Neural crest cell (in vitro differentiated cells): ENCODE data around the gene DDC. TPM values are rescaled to one million over a fixed set of nuclear protein-coding genes. Genes with fewer than 3 reads are reported as not detected.

ENCODE experiments used
- DNase-seq: peaks from one replicate; pipeline ENCODE4 v3.0.0; 2021; ENCODE audit warnings: low read depth, mixed read lengths, low spot score
- H3K27ac Mint-ChIP-seq: one replicate; pipeline ENCODE4 v1.8.0; 2021; ENCODE audit warnings: mild to moderate bottlenecking, mixed read lengths; ENCODE audit not compliant: unreplicated experiment
- H3K27me3 Mint-ChIP-seq: 2 replicates; pipeline ENCODE4 v1.8.0; 2021; ENCODE audit warnings: low read depth, mild to moderate bottlenecking, mixed read lengths
- H3K36me3 Mint-ChIP-seq: 2 replicates; pipeline ENCODE4 v1.8.0; 2021; ENCODE audit warnings: low read depth, mild to moderate bottlenecking, mixed read lengths
- H3K4me1 Mint-ChIP-seq: 2 replicates; pipeline ENCODE4 v1.8.0; 2021; ENCODE audit warnings: mixed read lengths
- H3K4me3 Mint-ChIP-seq: one replicate; pipeline ENCODE4 v1.8.0; 2021; ENCODE audit warnings: mild to moderate bottlenecking, mixed read lengths
- H3K9me3 Mint-ChIP-seq: 2 replicates; pipeline ENCODE4 v1.8.0; 2021; ENCODE audit warnings: mixed read lengths
- total RNA-seq: library from RNA; stranded (reverse); gene quantifications from 2 replicates; pipeline ENCODE4 v1.2.1, GENCODE V29; 2021
- TF ChIP-seq, protein P1 (sequence below): fragments of 200-600 bp; sonication (generic); conservative IDR thresholded peaks from 2 replicates; pipeline ENCODE4 v1.5.0; 2021; ENCODE audit warnings: antibody characterized with exemption, mild to moderate bottlenecking

DDC gene
- total RNA-seq, 1 donor from 2014 or later, result 1.0 TPM

GRCh38 chr7:50591480-50592438 is 26.6 kb upstream of the DDC start:
- TF ChIP-seq, protein P1, sequence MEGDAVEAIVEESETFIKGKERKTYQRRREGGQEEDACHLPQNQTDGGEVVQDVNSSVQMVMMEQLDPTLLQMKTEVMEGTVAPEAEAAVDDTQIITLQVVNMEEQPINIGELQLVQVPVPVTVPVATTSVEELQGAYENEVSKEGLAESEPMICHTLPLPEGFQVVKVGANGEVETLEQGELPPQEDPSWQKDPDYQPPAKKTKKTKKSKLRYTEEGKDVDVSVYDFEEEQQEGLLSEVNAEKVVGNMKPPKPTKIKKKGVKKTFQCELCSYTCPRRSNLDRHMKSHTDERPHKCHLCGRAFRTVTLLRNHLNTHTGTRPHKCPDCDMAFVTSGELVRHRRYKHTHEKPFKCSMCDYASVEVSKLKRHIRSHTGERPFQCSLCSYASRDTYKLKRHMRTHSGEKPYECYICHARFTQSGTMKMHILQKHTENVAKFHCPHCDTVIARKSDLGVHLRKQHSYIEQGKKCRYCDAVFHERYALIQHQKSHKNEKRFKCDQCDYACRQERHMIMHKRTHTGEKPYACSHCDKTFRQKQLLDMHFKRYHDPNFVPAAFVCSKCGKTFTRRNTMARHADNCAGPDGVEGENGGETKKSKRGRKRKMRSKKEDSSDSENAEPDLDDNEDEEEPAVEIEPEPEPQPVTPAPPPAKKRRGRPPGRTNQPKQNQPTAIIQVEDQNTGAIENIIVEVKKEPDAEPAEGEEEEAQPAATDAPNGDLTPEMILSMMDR, result no peak
- H3K27me3 Mint-ChIP-seq, result no peaks in the 10 kb centered on the region
- DNase-seq, result no peak
- H3K4me1 Mint-ChIP-seq, result peaks cover 8% of the 10 kb centered on the region
- H3K27ac Mint-ChIP-seq, result no peak overlapping the region
- H3K4me3 Mint-ChIP-seq, result no peak overlapping the region
- H3K9me3 Mint-ChIP-seq, result no peaks in the 10 kb centered on the region
- peaks cover 43% of the 10 kb centered on the region for H3K36me3 Mint-ChIP-seq

- Mint-ChIP-seq H3K36me3 (peaks cover 40% of the 10 kb centered on the region), H3K27ac (no peak overlapping the region)
- TF ChIP-seq, protein P1, result no peak
These were observed 25.9 kb upstream of the DDC start for GRCh38 chr7:50591098-50591479.

GRCh38 chr7:50590535-50590934 is 25.3 kb upstream of the DDC start:
- no peak for DNase-seq
- H3K27me3 Mint-ChIP-seq, result no peaks in the 10 kb centered on the region
- TF ChIP-seq, protein P1, result no peak
- no peak overlapping the region for H3K4me3 Mint-ChIP-seq
- peaks cover 38% of the 10 kb centered on the region for H3K36me3 Mint-ChIP-seq
- H3K27ac Mint-ChIP-seq, result no peak overlapping the region
- peaks cover 6% of the 10 kb centered on the region for H3K4me1 Mint-ChIP-seq
- H3K9me3 Mint-ChIP-seq, result peaks cover under 1% of the 10 kb centered on the region

More at GRCh38 chr7:50591098-50591479, 25.9 kb upstream of the DDC start:
- Mint-ChIP-seq H3K9me3 (no peaks in the 10 kb centered on the region), H3K4me1 (peaks cover 8% of the 10 kb centered on the region), H3K4me3 (no peak overlapping the region), H3K27me3 (no peaks in the 10 kb centered on the region)
- DNase-seq, result no peak

DNA sequence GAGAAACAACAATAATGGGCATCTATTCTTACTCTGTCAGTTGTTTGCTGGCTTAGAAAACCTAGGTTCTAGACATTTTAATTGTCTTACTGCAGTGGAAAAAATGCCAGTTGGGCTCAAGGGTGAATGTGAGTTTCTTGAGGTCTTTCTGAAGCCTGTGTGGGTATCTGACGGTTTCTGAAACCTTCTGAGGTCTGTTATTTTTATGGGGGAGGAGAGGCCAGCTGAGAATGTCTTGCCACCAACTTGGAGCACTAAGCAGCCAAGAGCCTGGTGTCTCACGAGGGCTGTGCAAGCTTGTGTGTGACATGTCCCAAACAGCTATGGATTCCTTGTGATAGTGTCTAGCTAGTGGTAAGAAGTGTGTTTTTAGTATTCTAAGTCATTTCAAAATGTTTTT is 24.2 kb upstream of the DDC start:
- no peak for DNase-seq
- Mint-ChIP-seq H3K27me3 (no peaks in the 10 kb centered on the region), H3K9me3 (peaks cover 4% of the 10 kb centered on the region), H3K4me1 (no peaks in the 10 kb centered on the region), H3K36me3 (peaks cover 31% of the 10 kb centered on the region), H3K27ac (no peak overlapping the region), H3K4me3 (no peak overlapping the region)
- TF ChIP-seq, protein P1, result no peak

GRCh38 chr7:50588937-50589336 is 23.7 kb upstream of the DDC start:
- Mint-ChIP-seq H3K9me3 (peaks cover 4% of the 10 kb centered on the region), H3K4me1 (no peaks in the 10 kb centered on the region), H3K36me3 (peaks cover 31% of the 10 kb centered on the region), H3K4me3 (no peak overlapping the region), H3K27me3 (no peaks in the 10 kb centered on the region), H3K27ac (no peak overlapping the region)
- TF ChIP-seq, protein P1, result no peak
- DNase-seq, result no peak
